ENCODE measurements around the gene CD59. TPM values are rescaled to one million over a fixed set of nuclear protein-coding genes. Genes with fewer than 3 reads are reported as not detected.
A peak's percentile ranks its signal among the peaks of the same experiment; 100 is the strongest.

The CD59 gene
- total and polyA plus RNA-seq, 2 donors (not counting 3 experiments of a cell fraction or from before 2014, with no cell fraction given): 992 to 1,084 TPM

GRCh38 chr11:33719587-33719986 lies 16.6 kb downstream of the CD59 start:
- no peaks in the 10 kb centered on the region for H3K9me3 ChIP-seq (replicated peaks; ENCODE audit: control insufficient read depth, insufficient read depth, low read length)
- H3K4me3 ChIP-seq (replicated peaks in 1 of 3; ENCODE audit: insufficient read depth in 1 of 3, low read depth in 1 of 3, low read length in 3 of 3): no peak overlapping the region
- POLR2A ChIA-PET: no interaction called here
- peak overlapping the region; percentile 99 for H3K27ac ChIP-seq (ENCODE audit: insufficient read depth, low read depth, low read length)
- H2AFZ ChIP-seq (ENCODE audit: low read depth, low read length): no peak overlapping the region
- TF ChIP-seq GATA2 (IDR thresholded peaks at IDR 0.05; ENCODE audit: insufficient read depth, insufficient read length, low read depth, low read length) (no peak), JUN (IDR thresholded peaks at IDR 0.05; ENCODE audit: borderline replicate concordance, insufficient read depth, insufficient read length, low read depth) (no peak), MYC (IDR thresholded peaks at IDR 0.05; ENCODE audit: low read depth, low read length) (no peak), POLR2AphosphoS5 (IDR thresholded peaks at IDR 0.05; ENCODE audit: insufficient read depth, low read depth, low read length) (peak; percentile 5), EZH2 (IDR thresholded peaks at IDR 0.05; ENCODE audit: borderline replicate concordance, low read depth, low read length, severe bottlenecking) (no peak), FOS (IDR thresholded peaks at IDR 0.05; ENCODE audit: borderline replicate concordance, insufficient read depth, low read length) (no peak)
- CTCF ChIA-PET: interaction anchor here (2.8 to 13.8 kb wide), 2 partner anchors 17 to 22 kb away, joined by 9 to 254 read pairs; partner anchors contain the start of gene CD59
- no peaks in the 10 kb centered on the region for H3K27me3 ChIP-seq (ENCODE audit: control insufficient read depth in 2 of 2, insufficient read depth in 2 of 2, low read length in 2 of 2)
- no TSS peak for BruUV-seq (replicated peaks)
- peaks cover 60% of the 10 kb centered on the region for H3K4me1 ChIP-seq (ENCODE audit: control insufficient read depth, extremely low read depth, insufficient read depth, low read length)
- dilution Hi-C loops (cut with MboI; ENCODE audit: extremely low pct_ligation_motif_present, low sequenced_read_pairs) (no loop called here), intact Hi-C loops (cut with micrococcal nuclease) (no loop called here)
- H4K20me1 ChIP-seq (replicated peaks; ENCODE audit: control insufficient read depth, extremely low read depth, insufficient read depth, low read length): no peaks in the 10 kb centered on the region
- FAIRE-seq (no peak), DNase-seq (ENCODE audit: low read depth, low spot score) (no peak)
- no peak overlapping the region for H3K4me2 ChIP-seq (ENCODE audit: insufficient read depth, low read length)
- no peak overlapping the region for H3K9ac ChIP-seq (replicated peaks; ENCODE audit: extremely low read depth, insufficient read depth, low read length)
- H3K36me3 ChIP-seq (ENCODE audit: control insufficient read depth in 2 of 2, extremely low read depth in 1 of 2, insufficient read depth in 2 of 2, low read length in 2 of 2): peaks cover 26 to 40% of the 10 kb centered on the region in 2 experiments
- H3K79me2 ChIP-seq (ENCODE audit: control insufficient read depth, insufficient read depth, low read length): peaks cover 99% of the 10 kb centered on the region
- no peaks in the 10 kb centered on the region for H3K9me1 ChIP-seq (replicated peaks; ENCODE audit: control insufficient read depth, extremely low read depth, insufficient read depth, low read length)

GRCh38 chr11:33718440-33718839 lies 17.8 kb downstream of the CD59 start:
- Histone ChIP-seq H3K4me3 (replicated peaks in 1 of 3; ENCODE audit: insufficient read depth in 1 of 3, low read depth in 1 of 3, low read length in 3 of 3) (no peak overlapping the region), H3K9me1 (replicated peaks; ENCODE audit: control insufficient read depth, extremely low read depth, insufficient read depth, low read length) (no peaks in the 10 kb centered on the region), H4K20me1 (replicated peaks; ENCODE audit: control insufficient read depth, extremely low read depth, insufficient read depth, low read length) (no peaks in the 10 kb centered on the region), H3K9ac (replicated peaks; ENCODE audit: extremely low read depth, insufficient read depth, low read length) (no peak overlapping the region), H3K27me3 (ENCODE audit: control insufficient read depth in 2 of 2, insufficient read depth in 2 of 2, low read length in 2 of 2) (no peaks in the 10 kb centered on the region), H3K4me1 (ENCODE audit: control insufficient read depth, extremely low read depth, insufficient read depth, low read length) (peaks cover 51% of the 10 kb centered on the region), H3K4me2 (ENCODE audit: insufficient read depth, low read length) (no peak overlapping the region), H3K27ac (ENCODE audit: insufficient read depth, low read depth, low read length) (no peak overlapping the region), H3K79me2 (ENCODE audit: control insufficient read depth, insufficient read depth, low read length) (peaks cover 99% of the 10 kb centered on the region), H3K36me3 (ENCODE audit: control insufficient read depth in 2 of 2, extremely low read depth in 1 of 2, insufficient read depth in 2 of 2, low read length in 2 of 2) (peaks cover 28 to 47% of the 10 kb centered on the region in 2 experiments), H3K9me3 (replicated peaks; ENCODE audit: control insufficient read depth, insufficient read depth, low read length) (no peaks in the 10 kb centered on the region), H2AFZ (ENCODE audit: low read depth, low read length) (no peak overlapping the region)
- CTCF ChIA-PET: interaction anchor here (13.8 kb wide), 1 partner anchor 23 kb away, joined by 254 read pairs; no protein-coding TSS in a partner anchor
- BruUV-seq (replicated peaks): no TSS peak
- DNase-seq (ENCODE audit: low read depth, low spot score) (no peak), FAIRE-seq (no peak)
- intact Hi-C loops (cut with micrococcal nuclease) (no loop called here), dilution Hi-C loops (cut with MboI; ENCODE audit: extremely low pct_ligation_motif_present, low sequenced_read_pairs) (no loop called here)
- peak; percentile 8 for TF ChIP-seq POLR2A (IDR thresholded peaks at IDR 0.05; ENCODE audit: low read depth, low read length)
- TF ChIP-seq EZH2 (IDR thresholded peaks at IDR 0.05; ENCODE audit: borderline replicate concordance, low read depth, low read length, severe bottlenecking): no peak
- TF ChIP-seq JUN (IDR thresholded peaks at IDR 0.05; ENCODE audit: borderline replicate concordance, insufficient read depth, insufficient read length, low read depth): no peak
- no peak for TF ChIP-seq MYC (IDR thresholded peaks at IDR 0.05; ENCODE audit: low read depth, low read length)
- POLR2A ChIA-PET: no interaction called here

Measured in endothelial cell of umbilical vein (primary cell).